DOHH2 (cell line): ENCODE measurements around the gene ANKRD34A.

ENCODE experiments used
- H3F3A ChIP-seq: fragments of 200-600 bp; sonication (generic), shearing (Covaris generic); 2 replicates; pipeline ENCODE4 v1.6.0; 2016; ENCODE audit warnings: antibody characterized with exemption, mild to moderate bottlenecking; ENCODE audit not compliant: control insufficient read depth, insufficient read depth
- H3K27ac ChIP-seq: fragments of 200-600 bp; sonication (generic); 2 replicates; pipeline ENCODE4 v1.5.1; 2014; ENCODE audit warnings: low read depth, mild to moderate bottlenecking, low read length, moderate library complexity
- H3K27me3 ChIP-seq: fragments of 200-600 bp; sonication (generic); 2 replicates; pipeline ENCODE4 v1.6.1; 2014; ENCODE audit warnings: mild to moderate bottlenecking, low read length, mixed read lengths; ENCODE audit not compliant: control insufficient read depth
- H3K36me3 ChIP-seq: fragments of 200-600 bp; sonication (generic); 2 replicates; pipeline ENCODE4 v1.6.1; 2014; ENCODE audit warnings: mild to moderate bottlenecking, low read length, moderate library complexity, mixed read lengths; ENCODE audit not compliant: control insufficient read depth
- H3K4me1 ChIP-seq: fragments of 200-600 bp; sonication (generic); 2 replicates; pipeline ENCODE4 v1.6.1; 2014; ENCODE audit warnings: mild to moderate bottlenecking, low read length, mixed read lengths; ENCODE audit not compliant: control insufficient read depth
- H3K4me2 ChIP-seq: fragments of 200-600 bp; sonication (generic); 2 replicates; pipeline ENCODE4 v1.6.0; 2014; ENCODE audit warnings: mild to moderate bottlenecking, low read length, moderate library complexity
- H3K4me3 ChIP-seq: fragments of 200-600 bp; sonication (generic); 2 replicates; pipeline ENCODE4 v1.5.1; 2014; ENCODE audit warnings: mild to moderate bottlenecking, low read length, mixed read lengths
- H3K79me2 ChIP-seq: fragments of 200-600 bp; sonication (generic); 2 replicates; pipeline ENCODE4 v1.6.1; 2014; ENCODE audit warnings: mild to moderate bottlenecking, low read length, mixed read lengths; ENCODE audit not compliant: control insufficient read depth
- H3K9me2 ChIP-seq: fragments of 200-600 bp; sonication (generic); replicated peaks from 2 replicates; pipeline ENCODE4 v1.6.1; 2014; ENCODE audit warnings: mild to moderate bottlenecking, low read length, mixed read lengths; ENCODE audit not compliant: control insufficient read depth
- H3K9me3 ChIP-seq: fragments of 200-600 bp; sonication (generic); 2 replicates; pipeline ENCODE4 v1.6.1; 2014; ENCODE audit warnings: antibody characterized with exemption, low read length, mixed read lengths; ENCODE audit not compliant: control insufficient read depth, insufficient read depth
- H4K20me1 ChIP-seq: fragments of 200-600 bp; sonication (generic); 2 replicates; pipeline ENCODE4 v1.6.0; 2014; ENCODE audit warnings: low read depth, mild to moderate bottlenecking, antibody characterized with exemption, low read length, moderate library complexity; ENCODE audit not compliant: control insufficient read depth, insufficient read depth
- CTCF ChIP-seq: fragments of 200-600 bp; sonication (generic); IDR thresholded peaks from one replicate; pipeline ENCODE4 v1.5.1; 2014; ENCODE audit warnings: antibody characterized with exemption, mild to moderate bottlenecking, low read depth, low read length; ENCODE audit not compliant: poor library complexity, severe bottlenecking
- EZH2phosphoT487 ChIP-seq: fragments of 200-600 bp; sonication (generic); IDR thresholded peaks from 2 replicates; pipeline ENCODE4 v1.6.1; 2017; ENCODE audit warnings: borderline replicate concordance, mild to moderate bottlenecking, antibody characterized with exemption, low read length, moderate library complexity, mixed read lengths

ANKRD34A gene

GRCh38 chr1:145994391-145995120 lies 30.2 kb upstream of the ANKRD34A start:
- Histone ChIP-seq H3K27ac (peak overlapping the region; percentile 95; the same call in 1 of the 2 replicates), H3K27me3 (no peaks in the 10 kb centered on the region), H3K4me3 (peak overlapping the region; percentile 91), H3K4me1 (peaks cover 56% of the 10 kb centered on the region), H3K9me3 (no peaks in the 10 kb centered on the region), H3K36me3 (peaks cover 43% of the 10 kb centered on the region), H4K20me1 (peaks cover 22% of the 10 kb centered on the region), H3K79me2 (peaks cover 32% of the 10 kb centered on the region), H3K4me2 (peak overlapping the region; percentile 79), H3F3A (peaks cover 67% of the 10 kb centered on the region), H3K9me2 (no peaks in the 10 kb centered on the region)
- TF ChIP-seq CTCF (no peak), EZH2phosphoT487 (no peak)

- Histone ChIP-seq H3K4me1 (peaks cover 51% of the 10 kb centered on the region), H3K9me3 (no peaks in the 10 kb centered on the region), H3K36me3 (peaks cover 43% of the 10 kb centered on the region), H3K79me2 (peaks cover 32% of the 10 kb centered on the region), H4K20me1 (peaks cover 22% of the 10 kb centered on the region), H3K4me3 (peak overlapping the region; percentile 91), H3K4me2 (peak overlapping the region; percentile 79), H3K9me2 (no peaks in the 10 kb centered on the region), H3K27me3 (no peaks in the 10 kb centered on the region), H3K27ac (no peak overlapping the region), H3F3A (peaks cover 67% of the 10 kb centered on the region)
- TF ChIP-seq EZH2phosphoT487 (no peak), CTCF (no peak)
These were observed 29.4 kb upstream of the ANKRD34A start for GRCh38 chr1:145993618-145994390.

- H3K9me3 ChIP-seq: no peaks in the 10 kb centered on the region
- H3F3A ChIP-seq: peaks cover 66% of the 10 kb centered on the region
- peak overlapping the region; percentile 79 for H3K4me2 ChIP-seq
- no peak overlapping the region for H3K27ac ChIP-seq
- no peaks in the 10 kb centered on the region for H3K27me3 ChIP-seq
- H3K4me3 ChIP-seq: peak overlapping the region; percentile 91; the same call in 1 of the 2 replicates
- peaks cover 32% of the 10 kb centered on the region for H3K79me2 ChIP-seq
- H4K20me1 ChIP-seq: peaks cover 22% of the 10 kb centered on the region
- peaks cover 43% of the 10 kb centered on the region for H3K36me3 ChIP-seq
- TF ChIP-seq EZH2phosphoT487: no peak
- no peak for TF ChIP-seq CTCF
- H3K9me2 ChIP-seq: no peaks in the 10 kb centered on the region
- H3K4me1 ChIP-seq: peaks cover 51% of the 10 kb centered on the region
These were observed 28.7 kb upstream of the ANKRD34A start for GRCh38 chr1:145992958-145993617.
